Measurements from ENCODE around the gene TSHZ2. TPM values are rescaled to one million over a fixed set of nuclear protein-coding genes. Genes with fewer than 3 reads are reported as not detected.
"Not testable (repeated sequence)": the region's sequence is repeated elsewhere in the genome, so short reads cannot be mapped to it uniquely, and the experiment has no call there.

Gene TSHZ2
- total RNA-seq, 1 experiment from 2014 or later, result 0.05 TPM

DNA sequence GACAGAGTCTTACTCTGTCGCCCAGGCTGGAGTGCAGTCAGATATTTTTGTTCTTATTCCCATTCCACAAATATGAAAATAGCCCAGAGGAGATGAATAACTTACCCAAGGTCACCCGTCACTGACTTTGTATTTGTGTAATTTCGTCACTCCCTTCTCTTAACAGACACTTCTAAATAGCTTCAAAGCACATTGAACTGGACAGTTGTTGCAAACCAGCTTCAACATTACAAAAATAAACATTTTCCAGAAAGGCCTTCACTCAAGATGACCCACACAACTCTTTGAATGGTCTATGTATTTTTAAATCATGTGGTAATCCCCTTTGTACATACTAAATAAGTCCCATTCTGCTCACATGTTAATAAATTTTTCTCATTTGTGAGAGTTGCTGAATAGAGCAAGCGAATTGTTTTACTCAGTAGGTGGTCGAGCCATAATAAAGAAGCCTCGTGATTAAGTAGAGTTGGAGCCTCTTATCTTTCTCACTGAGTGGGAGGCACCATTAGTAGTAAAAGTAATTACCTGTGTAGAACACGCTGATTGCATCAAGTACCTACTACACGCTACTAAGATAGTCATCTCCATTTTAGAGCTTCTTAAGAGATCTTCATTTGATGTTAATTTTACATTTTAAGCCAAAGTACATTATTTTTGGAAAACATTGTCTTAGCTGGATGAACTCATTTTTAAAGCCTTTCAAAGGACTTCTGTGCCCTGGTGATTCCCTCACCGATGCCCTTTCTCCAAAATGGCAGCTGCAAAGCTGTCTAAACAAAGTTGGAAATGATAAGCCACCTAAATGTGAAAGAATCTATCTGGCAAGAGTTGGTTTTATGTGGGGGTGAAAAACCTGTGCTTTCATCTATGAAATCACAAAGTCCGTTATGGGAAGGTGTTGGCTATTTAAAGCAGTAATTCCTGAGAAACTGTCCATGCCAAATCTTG lies 110.0 kb downstream of the TSHZ2 start:
- DNase-seq (ENCODE audit: low spot score), result no peak

- DNase-seq (ENCODE audit: low spot score), result no peak
These were observed 111.3 kb downstream of the TSHZ2 start for GRCh38 chr20:53083411-53083810.

DNA sequence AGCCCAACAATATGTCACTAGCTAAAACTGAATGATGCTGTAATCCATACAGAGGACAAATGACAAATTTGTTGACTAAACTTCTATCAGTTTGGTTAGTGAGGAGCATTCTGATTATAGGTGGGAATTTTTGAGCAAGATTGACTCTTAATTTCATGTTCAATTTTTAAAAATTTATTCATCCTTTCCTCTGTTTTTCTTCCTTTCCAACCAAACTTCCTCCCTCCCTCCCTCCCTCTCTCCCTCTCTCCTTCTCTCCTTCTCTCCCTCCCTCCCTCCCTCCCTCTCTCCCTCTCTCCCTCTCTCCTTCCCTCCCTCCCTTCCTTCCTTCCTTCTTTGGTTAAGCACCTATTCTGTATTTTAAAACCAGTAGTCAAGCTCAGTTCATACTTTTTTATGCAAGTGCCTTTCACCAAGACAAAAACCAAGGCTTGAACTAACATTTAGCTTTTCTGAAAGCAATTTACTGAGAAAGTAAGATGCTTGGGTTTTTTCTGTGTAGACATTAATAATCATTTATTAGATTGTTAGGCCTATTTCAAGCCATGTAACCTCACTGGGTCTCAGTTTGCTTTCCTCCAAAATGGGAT lies 112.3 kb downstream of the TSHZ2 start:
- no peak for DNase-seq (ENCODE audit: low spot score)

GRCh38 chr20:53085720-53086119 lies 113.6 kb downstream of the TSHZ2 start:
- DNase-seq (ENCODE audit: low spot score), result no peak

- no peak for DNase-seq (ENCODE audit: low spot score)
These were observed 115.0 kb downstream of the TSHZ2 start for GRCh38 chr20:53087037-53087777.

DNA sequence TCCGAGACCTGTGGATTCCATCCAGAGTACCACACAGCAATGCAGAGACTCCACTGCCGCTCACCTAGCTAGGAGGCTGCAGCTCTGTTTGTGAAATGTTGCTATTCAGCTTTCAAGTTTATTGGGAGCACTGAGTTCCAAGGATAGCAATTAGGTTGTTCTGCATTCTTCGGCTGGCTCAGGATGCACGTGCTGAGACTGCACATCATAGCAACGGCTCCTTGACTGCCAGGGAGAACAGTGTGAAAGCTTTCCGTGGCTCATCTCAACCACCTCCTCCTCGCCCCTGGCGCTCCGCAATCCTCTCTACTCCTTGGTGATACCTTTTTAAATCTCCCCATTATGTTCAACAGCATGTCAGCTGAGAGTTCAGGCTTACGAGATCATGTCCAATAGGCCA lies 116.6 kb downstream of the TSHZ2 start:
- no peak for DNase-seq (ENCODE audit: low spot score)

DNA sequence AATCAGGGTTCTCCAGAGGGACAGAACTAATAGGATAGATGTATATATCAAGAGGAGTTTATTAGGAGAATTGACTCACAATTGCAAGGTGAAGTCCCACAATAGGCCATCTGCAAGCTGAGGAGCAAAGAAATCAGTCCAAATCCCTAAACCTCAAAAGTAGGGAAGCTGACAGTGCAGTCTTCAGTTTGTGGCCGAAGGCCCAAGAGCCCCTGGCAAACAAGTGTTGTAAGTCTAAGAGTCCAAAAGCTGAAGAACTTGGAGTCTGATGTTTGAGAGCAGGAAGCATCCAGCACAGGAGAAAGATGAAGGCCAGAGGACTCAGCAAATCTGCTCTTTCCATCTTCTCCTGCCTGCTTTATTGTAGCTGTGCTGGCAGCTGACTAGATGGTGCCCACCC lies 117.7 kb downstream of the TSHZ2 start:
- DNase-seq (ENCODE audit: low spot score), result not testable (repeated sequence)

GRCh38 chr20:53091789-53092188 lies 119.6 kb downstream of the TSHZ2 start:
- DNase-seq (ENCODE audit: low spot score), result no peak

DNA sequence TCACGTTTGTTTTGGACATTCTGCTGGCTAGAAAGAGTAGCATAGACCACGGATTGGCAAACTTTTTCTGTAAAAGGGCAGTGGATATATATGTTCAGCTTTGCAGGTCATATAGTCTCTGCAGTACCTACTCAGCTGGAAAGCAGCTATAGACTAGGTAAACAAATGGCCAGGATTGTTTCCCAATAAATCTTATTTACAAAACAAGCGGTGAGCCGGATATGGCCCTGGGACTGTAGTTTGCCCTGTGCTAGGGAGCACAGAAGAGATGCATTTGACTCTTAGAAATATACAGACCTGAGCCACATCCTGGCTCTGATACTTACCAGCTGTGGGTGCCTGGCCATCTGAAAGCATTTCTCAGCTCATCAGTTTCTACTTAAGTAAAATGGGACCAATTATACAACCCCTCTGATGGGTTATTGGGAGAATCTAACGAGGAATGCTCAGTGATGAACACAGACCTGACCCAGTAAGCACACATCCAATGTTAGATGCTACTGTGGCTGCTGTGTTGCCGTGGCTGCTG lies 120.7 kb downstream of the TSHZ2 start:
- DNase-seq (ENCODE audit: low spot score), result no peak

DNA sequence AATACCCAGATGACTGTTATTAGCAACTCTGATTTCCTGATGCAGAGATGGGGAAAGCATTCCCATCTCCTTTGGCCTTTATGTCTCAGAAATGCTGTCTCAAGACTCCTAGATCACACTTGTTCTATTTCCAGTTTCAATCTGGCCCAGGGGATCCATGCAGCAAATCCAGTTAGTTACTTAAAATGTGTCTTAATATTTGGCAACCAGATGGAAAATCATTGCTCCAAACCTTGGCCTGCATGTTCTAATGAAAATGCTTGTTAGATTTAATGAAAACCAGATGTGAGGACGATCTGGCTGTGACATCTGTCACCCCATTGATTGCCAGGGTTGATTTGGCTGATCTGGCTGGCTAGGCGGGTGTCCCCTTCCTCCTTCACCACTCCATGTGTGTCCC lies 125.2 kb downstream of the TSHZ2 start:
- no peak for DNase-seq (ENCODE audit: low spot score)

DNA sequence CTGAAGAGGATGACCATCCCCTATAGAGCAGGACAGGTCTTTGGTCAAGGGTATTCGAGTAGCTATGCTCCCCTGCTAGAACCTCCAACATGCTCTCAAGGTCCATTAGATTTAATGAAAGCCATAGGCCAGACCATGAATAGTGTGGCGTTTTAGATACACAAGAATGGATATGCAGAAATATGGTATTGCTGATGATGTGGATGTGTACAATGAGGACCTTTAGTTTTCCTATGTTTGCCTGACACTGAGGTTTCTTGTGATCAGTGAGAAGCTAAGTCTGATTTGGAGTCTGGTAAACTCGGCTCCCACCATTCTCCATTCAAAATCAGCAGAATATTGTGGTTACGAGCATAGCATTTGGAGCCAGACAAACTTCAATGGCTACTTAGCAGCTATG lies 125.6 kb downstream of the TSHZ2 start:
- DNase-seq (ENCODE audit: low spot score), result no peak

DNA sequence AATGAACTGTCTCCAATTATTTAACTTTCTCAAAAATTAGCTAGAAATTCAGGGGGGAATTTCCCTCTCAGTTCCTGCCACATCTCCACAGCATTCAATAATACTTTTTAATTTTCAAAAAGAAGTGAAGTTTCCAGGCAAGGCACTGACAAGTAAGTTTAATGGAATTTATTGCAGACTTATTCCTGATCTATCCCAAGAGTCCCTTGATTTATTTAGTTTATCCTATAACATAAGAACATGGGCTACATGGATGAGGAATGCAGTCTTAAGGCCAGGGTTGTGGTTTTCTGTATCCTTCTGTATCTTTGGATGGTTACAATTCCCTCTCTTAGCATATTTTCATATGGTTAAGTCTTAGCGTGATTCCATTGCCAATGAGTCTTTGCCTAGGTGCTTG lies 126.5 kb downstream of the TSHZ2 start:
- no peak for DNase-seq (ENCODE audit: low spot score)

DNA sequence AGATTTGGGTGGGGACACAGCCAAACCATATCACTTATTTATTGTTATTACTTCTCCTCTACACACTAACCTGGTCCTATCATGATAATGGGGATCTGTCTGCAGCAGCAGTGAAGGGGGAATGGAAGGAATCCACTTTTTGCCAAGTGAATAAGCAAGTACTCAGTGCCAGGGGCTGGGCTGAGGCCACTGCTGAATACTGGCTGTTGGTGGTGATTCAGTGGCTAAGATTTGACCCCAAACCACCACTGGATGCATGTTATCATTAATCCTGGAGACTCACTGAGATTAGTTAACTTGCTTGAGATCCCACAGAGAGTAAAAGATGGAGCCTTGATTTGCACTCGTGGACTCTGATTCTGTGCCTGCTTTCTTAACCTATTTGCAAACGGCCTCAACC lies 127.7 kb downstream of the TSHZ2 start:
- no peak for DNase-seq (ENCODE audit: low spot score)

DNA sequence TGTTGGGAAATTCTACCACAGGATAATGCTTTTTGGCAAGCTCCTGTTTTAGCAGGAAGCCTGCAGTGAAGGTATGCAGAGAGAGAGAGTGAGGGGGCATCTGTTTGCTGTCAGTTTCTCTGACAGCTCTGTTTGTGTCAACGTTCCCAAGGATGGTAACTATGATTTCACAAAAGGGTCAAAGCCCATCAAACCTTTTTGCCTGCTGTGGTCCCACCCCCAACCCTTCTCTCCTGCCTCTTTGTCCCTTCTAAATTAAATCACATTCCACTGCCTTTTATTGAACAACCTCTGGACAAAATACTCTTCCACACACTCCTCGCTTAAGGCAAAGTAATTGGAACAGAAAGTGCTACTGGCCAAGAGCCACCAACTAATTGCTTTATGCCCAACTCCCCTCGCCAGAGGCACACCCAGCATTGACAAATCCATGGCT lies 128.3 kb downstream of the TSHZ2 start:
- DNase-seq (ENCODE audit: low spot score), result no peak

- no peak for DNase-seq (ENCODE audit: low spot score)
These were observed 130.0 kb downstream of the TSHZ2 start for GRCh38 chr20:53101992-53102760.

DNA sequence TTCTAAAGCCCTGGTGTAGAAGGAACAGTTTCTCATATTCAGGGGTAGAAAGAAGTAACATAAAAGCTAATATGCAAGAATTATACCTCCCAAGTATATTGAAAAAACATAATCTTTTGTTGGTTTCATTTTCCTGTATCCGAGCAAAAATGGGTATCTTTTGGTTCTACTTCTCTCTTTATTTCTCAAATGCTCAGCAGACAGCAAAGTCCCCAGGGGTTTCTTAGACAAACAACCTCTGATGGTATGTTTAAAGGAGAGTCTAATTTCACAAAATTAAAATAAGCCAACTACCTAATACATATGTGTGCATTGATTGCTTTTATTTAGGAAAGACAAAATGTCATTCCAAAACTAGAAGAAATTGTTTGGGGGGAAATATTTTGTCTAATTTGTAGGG lies 131.0 kb downstream of the TSHZ2 start:
- no peak for DNase-seq (ENCODE audit: low spot score)

- DNase-seq (ENCODE audit: low spot score), result no peak
These were observed 132.7 kb downstream of the TSHZ2 start for GRCh38 chr20:53104884-53105283.

DNA sequence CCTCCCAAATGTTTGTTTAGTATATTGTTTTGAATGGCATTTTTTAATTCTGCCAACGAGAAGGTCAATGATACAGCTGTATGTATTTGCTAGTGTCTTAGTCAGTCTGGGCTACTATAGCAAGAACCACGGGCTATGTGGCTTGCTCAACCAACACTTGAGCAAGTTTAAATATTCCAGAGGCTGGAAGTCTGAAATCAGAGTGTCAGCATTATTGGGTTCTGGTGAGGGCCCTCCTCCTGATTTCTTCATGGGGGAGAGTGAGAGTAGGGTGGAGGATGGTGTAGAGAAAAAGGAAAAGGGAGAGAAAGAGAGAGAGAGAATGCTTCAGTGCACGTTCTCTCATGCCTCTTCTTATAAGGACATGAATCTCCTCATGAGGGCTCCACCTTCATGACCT lies 144.6 kb downstream of the TSHZ2 start:
- DNase-seq (ENCODE audit: low spot score), result no peak

DNA sequence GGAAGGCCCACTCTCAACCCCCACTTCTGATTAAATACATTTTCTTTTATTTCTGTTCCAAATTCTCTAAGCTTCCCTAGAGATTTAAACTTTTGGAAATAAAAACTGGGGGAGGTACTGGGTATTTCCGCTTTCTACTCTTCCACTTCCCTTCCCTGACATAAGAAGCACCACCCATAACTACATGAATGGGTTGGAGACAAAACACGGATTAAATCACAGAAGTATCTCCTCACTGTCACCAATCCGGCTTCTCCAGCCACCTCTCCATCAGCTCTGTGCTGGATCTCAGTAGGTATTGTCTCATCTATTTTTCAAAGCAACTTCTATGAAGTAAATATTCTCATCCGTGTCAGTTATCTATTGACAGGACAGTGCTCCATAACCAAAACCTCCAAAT lies 150.7 kb downstream of the TSHZ2 start:
- DNase-seq (ENCODE audit: low spot score), result no peak

DNA sequence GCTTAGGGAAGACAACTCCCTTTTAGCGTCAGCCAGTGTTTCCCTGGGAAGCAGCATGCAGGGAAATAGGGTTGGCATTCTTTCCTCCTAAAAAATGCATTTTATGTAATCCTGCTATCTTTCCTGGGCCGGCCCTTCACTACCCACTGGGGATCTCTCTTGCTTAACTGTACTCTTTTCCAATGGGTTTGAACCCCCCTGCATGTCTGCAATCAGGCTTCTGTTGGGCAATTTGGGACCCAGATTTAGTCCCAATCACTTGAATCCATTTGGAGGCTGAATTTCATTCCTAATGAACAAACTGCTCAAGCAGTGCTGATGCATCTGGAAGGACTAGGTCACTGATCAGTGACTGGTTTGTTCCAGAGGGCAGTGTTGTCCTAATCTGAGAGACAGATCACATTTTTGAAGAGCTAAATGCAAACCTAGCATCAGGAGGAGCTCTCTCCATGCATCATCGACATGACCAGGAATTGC lies 152.0 kb downstream of the TSHZ2 start:
- no peak for DNase-seq (ENCODE audit: low spot score)

DNA sequence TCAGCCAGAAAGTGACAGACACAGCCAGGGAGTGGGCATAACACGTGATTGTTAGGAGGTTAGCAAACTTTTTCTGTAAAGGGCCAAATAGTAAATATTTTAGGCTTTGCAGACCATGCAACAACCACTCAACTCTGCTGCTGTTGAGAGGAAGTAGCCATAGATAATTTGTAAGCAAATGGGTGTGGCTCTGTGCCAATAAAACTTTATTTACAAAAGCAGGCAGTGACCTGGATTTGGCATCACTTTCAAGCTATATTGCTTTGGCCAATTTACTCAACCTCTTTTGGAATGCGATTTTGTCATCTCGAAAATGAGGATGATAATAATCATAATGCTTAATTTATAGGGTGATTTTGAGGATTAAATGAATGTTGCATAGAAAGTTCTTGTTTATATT lies 152.6 kb downstream of the TSHZ2 start:
- DNase-seq (ENCODE audit: low spot score), result no peak

All from HT-29 (cell line).